ENCODE results near the gene KANK4. TPM values are rescaled to one million over a fixed set of nuclear protein-coding genes. Genes with fewer than 3 reads are reported as not detected.

KANK4 gene
- total and polyA plus RNA-seq, 2 donors (not counting 1 experiment from before 2014, with no cell fraction given) = not detected

- no peak overlapping the region for H3K4me3 Mint-ChIP-seq
- Histone ChIP-seq H3K9ac (ENCODE audit: low read length) (no peak overlapping the region), H3K36me3 (replicated peaks in 1 of 2; ENCODE audit: control extremely low read depth in 1 of 2, control insufficient read depth in 1 of 2, extremely low read depth in 1 of 2, insufficient read depth in 2 of 2, low read length in 1 of 2) (no peaks in the 10 kb centered on the region), H3K27ac (ENCODE audit: low read length in 2 of 2) (no peak overlapping the region), H3K4me2 (replicated peaks; ENCODE audit: low read depth, low read length, poor library complexity, severe bottlenecking) (no peak overlapping the region), H4K20me1 (ENCODE audit: control insufficient read depth, insufficient read depth, low read length, poor library complexity, severe bottlenecking) (no peaks in the 10 kb centered on the region), H3K4me3 (ENCODE audit: control extremely low read depth in 1 of 5, extremely low read depth in 1 of 5, insufficient read depth in 1 of 5, low read depth in 2 of 5, low read length in 4 of 5) (no peak overlapping the region), H3K27me3 (replicated peaks in 1 of 4; ENCODE audit: control extremely low read depth in 1 of 4, control insufficient read depth in 3 of 4, insufficient read depth in 4 of 4, low read length in 3 of 4) (no peaks in the 10 kb centered on the region), H3K79me2 (ENCODE audit: control insufficient read depth, insufficient read depth, low read length) (no peaks in the 10 kb centered on the region), H3K9me3 (ENCODE audit: control extremely low read depth in 1 of 3, control insufficient read depth in 2 of 3, insufficient read depth in 1 of 3, low read length in 2 of 3) (peaks cover 3 to 9% (median 6%) of the 10 kb centered on the region in 3 donors), H2AFZ (ENCODE audit: insufficient read depth, low read depth, low read length, poor library complexity, severe bottlenecking) (no peak overlapping the region), H3K4me1 (ENCODE audit: control insufficient read depth in 2 of 2, insufficient read depth in 2 of 2, low read length in 2 of 2) (no peaks in the 10 kb centered on the region)
- H3K4me1 Mint-ChIP-seq = no peaks in the 10 kb centered on the region
- no peak overlapping the region for H3K27ac Mint-ChIP-seq
- ATAC-seq (ENCODE audit: low read depth) (no peak), DNase-seq (no peak)
- no peaks in the 10 kb centered on the region for H3K27me3 Mint-ChIP-seq
- 75% methylated on average over 2 of the region's 6 CpGs for WGBS (ENCODE audit: insufficient coverage)
- ChIA-PET POLR2A (no interaction called here), CTCF (no interaction called here)
- TF ChIP-seq EZH2 (IDR thresholded peaks at IDR 0.05; ENCODE audit: borderline replicate concordance, insufficient read depth, low read depth, low read length, poor library complexity, severe bottlenecking) (no peak), CTCF (IDR thresholded peaks at IDR 0.05) (no peak)
- intact Hi-C loops (cut with micrococcal nuclease) = no loop called here
- peaks cover 11% of the 10 kb centered on the region for H3K9me3 Mint-ChIP-seq (ENCODE audit: insufficient read depth)
Measured at GRCh38 chr1:62212411-62212810, 106.8 kb downstream of the KANK4 start.

- Mint-ChIP-seq H3K4me3 (no peak overlapping the region), H3K9me3 (ENCODE audit: insufficient read depth) (peaks cover 11% of the 10 kb centered on the region), H3K27me3 (peaks cover 4% of the 10 kb centered on the region), H3K27ac (no peak overlapping the region), H3K4me1 (no peaks in the 10 kb centered on the region)
- POLR2A ChIA-PET = no interaction called here
- TF ChIP-seq EZH2 (IDR thresholded peaks at IDR 0.05; ENCODE audit: borderline replicate concordance, insufficient read depth, low read depth, low read length, poor library complexity, severe bottlenecking) (no peak), CTCF (IDR thresholded peaks at IDR 0.05) (no peak)
- Histone ChIP-seq H3K4me2 (replicated peaks; ENCODE audit: low read depth, low read length, poor library complexity, severe bottlenecking) (no peak overlapping the region), H4K20me1 (ENCODE audit: control insufficient read depth, insufficient read depth, low read length, poor library complexity, severe bottlenecking) (no peaks in the 10 kb centered on the region), H2AFZ (ENCODE audit: insufficient read depth, low read depth, low read length, poor library complexity, severe bottlenecking) (no peak overlapping the region), H3K36me3 (replicated peaks in 1 of 2; ENCODE audit: control extremely low read depth in 1 of 2, control insufficient read depth in 1 of 2, extremely low read depth in 1 of 2, insufficient read depth in 2 of 2, low read length in 1 of 2) (no peaks in the 10 kb centered on the region), H3K9ac (ENCODE audit: low read length) (no peak overlapping the region), H3K27me3 (replicated peaks in 1 of 4; ENCODE audit: control extremely low read depth in 1 of 4, control insufficient read depth in 3 of 4, insufficient read depth in 4 of 4, low read length in 3 of 4) (no peaks in the 10 kb centered on the region), H3K4me1 (ENCODE audit: control insufficient read depth in 2 of 2, insufficient read depth in 2 of 2, low read length in 2 of 2) (no peaks in the 10 kb centered on the region), H3K79me2 (ENCODE audit: control insufficient read depth, insufficient read depth, low read length) (no peaks in the 10 kb centered on the region), H3K27ac (ENCODE audit: low read length in 2 of 2) (no peak overlapping the region), H3K9me3 (ENCODE audit: control extremely low read depth in 1 of 3, control insufficient read depth in 2 of 3, insufficient read depth in 1 of 3, low read length in 2 of 3) (peaks cover 3 to 9% (median 6%) of the 10 kb centered on the region in 3 donors), H3K4me3 (ENCODE audit: control extremely low read depth in 1 of 5, extremely low read depth in 1 of 5, insufficient read depth in 1 of 5, low read depth in 2 of 5, low read length in 4 of 5) (no peak overlapping the region)
- CTCF ChIA-PET = no interaction called here
- no peak for ATAC-seq (ENCODE audit: low read depth)
- intact Hi-C loops (cut with micrococcal nuclease) = no loop called here
- DNase-seq = no peak
- no CpG with 5 or more reads among the region's 1 CpG for WGBS (ENCODE audit: insufficient coverage)
Measured at GRCh38 chr1:62210960-62211359, 108.3 kb downstream of the KANK4 start.

Measured in B cell (primary cell).